HCT116 (cell line): Measurements from ENCODE around the gene TMEM169. TPM values are rescaled to one million over a fixed set of nuclear protein-coding genes. Genes with fewer than 3 reads are reported as not detected.

Experiments used
- ATAC-seq: fragments of 200-7000 bp; cut with Tn5 transposase; 2 replicates; pipeline ENCODE4 v1.9.1; 2020; ENCODE audit warnings: mild to moderate bottlenecking, moderate library complexity
- BruUV-seq: library from RNA; stranded (reverse); fragments of 400-500 nt; replicated peaks from 2 replicates; lab custom pipeline; 2021; lab: Mats Ljungman, UMichigan
- CTCF ChIA-PET: fragments of 300-600 bp; sonication (Branson Sonifier 250); formaldehyde crosslinking; loops from one replicate; lab custom pipeline; 2021; ENCODE audit warnings: antibody characterized with exemption; lab: Charles Lee
- POLR2A ChIA-PET: fragments of 300-600, 350-600 bp; sonication (Branson Sonifier 250); formaldehyde crosslinking; loops from one replicate; lab custom pipeline; 2021; ENCODE audit warnings: antibody characterized with exemption; lab: Charles Lee
- RAD21 ChIA-PET, 2 experiments: fragments of 300-600 bp; sonication (Branson Sonifier 250); formaldehyde crosslinking; loops; one replicate each; lab custom pipeline; 2023; ENCODE audit warnings: low total read pairs in 2 of 2; ENCODE audit not compliant: uncharacterized antibody in 2 of 2, unreplicated experiment in 2 of 2, low non-redundant PET in 1 of 2; lab: Charles Lee
- DNase-seq: peaks from one replicate; pipeline ENCODE4 v3.0.0-alpha.2; 2010; ENCODE audit warnings: low read depth, low spot score
- H2AFZ ChIP-seq: fragments of 200-600 bp; shearing (Covaris generic), sonication (generic); 2 replicates; pipeline ENCODE4 v1.6.1; 2017; ENCODE audit warnings: low read depth, mixed run types, mixed read lengths, antibody characterized with exemption, low read length; ENCODE audit not compliant: poor library complexity, severe bottlenecking
- H3K27ac ChIP-seq: 2 replicates; pipeline ENCODE4 v1.5.1; 2012; ENCODE audit warnings: low read depth, low read length
- H3K27me3 ChIP-seq: fragments of 200-600 bp; sonication (generic); 2 replicates; pipeline ENCODE4 v1.6.1; 2016; ENCODE audit warnings: mixed run types, low read length, mixed read lengths; ENCODE audit not compliant: insufficient read depth
- H3K36me3 ChIP-seq, 2 experiments: fragments of 200-500 bp in 1 of 2; fragments of 200-600 bp in 1 of 2; sonication (Bioruptor generic) in 1 of 2; sonication (generic) in 1 of 2; 2 replicates each; pipeline versions ENCODE4 v1.5.1 to v1.6.1; 2014 to 2016; ENCODE audit warnings: low read length in 2 of 2, inconsistent platforms in 1 of 2, mixed read lengths in 1 of 2, mixed run types in 1 of 2; ENCODE audit not compliant: insufficient read depth in 2 of 2, control insufficient read depth in 1 of 2
- H3K4me1 ChIP-seq, 2 experiments: fragments of 200-600 bp in 1 of 2; sonication (generic) in 1 of 2; 2 replicates each; pipeline versions ENCODE4 v1.5.1 to v1.6.1; 2012 to 2017; ENCODE audit warnings: low read length in 2 of 2, inconsistent platforms in 1 of 2, mild to moderate bottlenecking in 1 of 2, mixed read lengths in 1 of 2, mixed run types in 1 of 2, moderate library complexity in 1 of 2; ENCODE audit not compliant: insufficient read depth in 2 of 2, control insufficient read depth in 1 of 2
- H3K4me2 ChIP-seq: fragments of 200-600 bp; sonication (generic); 2 replicates; pipeline ENCODE4 v1.6.1; 2017; ENCODE audit warnings: mixed run types, low read length, mixed read lengths
- H3K4me3 ChIP-seq, 2 experiments: fragments of 200-600 bp in 1 of 2; sonication (generic) in 1 of 2; replicated peaks in 1 of 2; 2 replicates each; pipeline ENCODE4 v1.5.1; 2011 to 2016; ENCODE audit warnings: low read length in 2 of 2, control low read depth in 1 of 2, low read depth in 1 of 2, mild to moderate bottlenecking in 1 of 2, mixed read lengths in 1 of 2, mixed run types in 1 of 2
- H3K79me2 ChIP-seq: fragments of 200-600 bp; sonication (generic); 2 replicates; pipeline ENCODE4 v1.6.1; 2017; ENCODE audit warnings: mild to moderate bottlenecking, mixed run types, low read length, moderate library complexity, mixed read lengths; ENCODE audit not compliant: insufficient read depth
- H3K9ac ChIP-seq: fragments of 200-600 bp; sonication (generic); 2 replicates; pipeline ENCODE4 v1.6.1; 2016; ENCODE audit warnings: low read length, mixed read lengths
- H3K9me2 ChIP-seq: fragments of 200-600 bp; sonication (generic), shearing (Covaris generic); 2 replicates; pipeline ENCODE4 v1.6.1; 2017; ENCODE audit warnings: mixed run types, mild to moderate bottlenecking, moderate library complexity; ENCODE audit not compliant: insufficient read depth
- H3K9me3 ChIP-seq, 2 experiments: fragments of 200-500 bp in 1 of 2; fragments of 200-600 bp in 1 of 2; sonication (Bioruptor generic) in 1 of 2; sonication (generic) in 1 of 2; 2 replicates each; pipeline ENCODE4 v1.6.1; 2014 to 2017; ENCODE audit warnings: low read length in 2 of 2, mixed read lengths in 2 of 2, inconsistent platforms in 1 of 2, low read depth in 1 of 2, mild to moderate bottlenecking in 1 of 2, mixed run types in 1 of 2, moderate library complexity in 1 of 2; ENCODE audit not compliant: control insufficient read depth in 1 of 2, insufficient read depth in 1 of 2
- H4K20me1 ChIP-seq: fragments of 200-600 bp; sonication (generic), shearing (Covaris generic); 2 replicates; pipeline ENCODE4 v1.6.1; 2017; ENCODE audit warnings: mixed run types, mild to moderate bottlenecking, moderate library complexity; ENCODE audit not compliant: insufficient read depth
- CBX3 ChIP-seq: IDR thresholded peaks from 2 replicates; pipeline ENCODE4 v1.6.1; 2012; ENCODE audit warnings: low read depth
- CEBPB ChIP-seq: IDR thresholded peaks from 2 replicates; pipeline ENCODE4 v1.6.1; 2012; ENCODE audit warnings: low read depth
- CTCF ChIP-seq, 3 experiments: fragments of 200-600 bp in 1 of 3; sonication (generic) in 1 of 3; IDR thresholded peaks in 2 of 3; conservative IDR thresholded peaks in 1 of 3; 2 replicates each; pipeline ENCODE4 v1.5.1; 2012 to 2017; ENCODE audit warnings: low read depth in 2 of 3, low read length in 2 of 3, antibody characterized with exemption in 1 of 3, borderline replicate concordance in 1 of 3, control low read depth in 1 of 3, mild to moderate bottlenecking in 1 of 3, mixed read lengths in 1 of 3, mixed run types in 1 of 3, moderate library complexity in 1 of 3; ENCODE audit not compliant: insufficient read depth in 1 of 3
- EGR1 ChIP-seq: IDR thresholded peaks from 2 replicates; pipeline ENCODE4 v1.6.1; 2012; ENCODE audit warnings: low read depth
- ELF1 ChIP-seq: IDR thresholded peaks from 2 replicates; pipeline ENCODE4 v1.6.1; 2012; ENCODE audit warnings: low read depth, borderline replicate concordance
- EZH2 ChIP-seq: fragments of 200-600 bp; sonication (generic); IDR thresholded peaks from 2 replicates; pipeline ENCODE4 v1.6.1; 2017; ENCODE audit warnings: antibody characterized with exemption, mixed run types
- EZH2phosphoT487 ChIP-seq: fragments of 200-600 bp; IDR thresholded peaks from 2 replicates; pipeline ENCODE4 v1.6.1; 2018; ENCODE audit warnings: antibody characterized with exemption, borderline replicate concordance
- FOSL1 ChIP-seq: IDR thresholded peaks from 2 replicates; pipeline ENCODE4 v1.6.1; 2012; ENCODE audit warnings: low read depth
- JUND ChIP-seq: IDR thresholded peaks from 2 replicates; pipeline ENCODE4 v1.6.1; 2012
- MAX ChIP-seq: IDR thresholded peaks from 2 replicates; pipeline ENCODE4 v1.6.1; 2012
- POLR2A ChIP-seq: IDR thresholded peaks from 2 replicates; pipeline ENCODE4 v1.7.0; 2011; ENCODE audit warnings: borderline replicate concordance; ENCODE audit not compliant: insufficient read depth, insufficient read length; ENCODE audit errors: extremely low read depth
- POLR2AphosphoS5 ChIP-seq: IDR thresholded peaks from 2 replicates; pipeline ENCODE4 v1.6.1; 2011; ENCODE audit warnings: mild to moderate bottlenecking, low read depth, low read length, moderate library complexity
- RAD21 ChIP-seq: IDR thresholded peaks from 2 replicates; pipeline ENCODE4 v1.6.1; 2012; ENCODE audit warnings: low read depth, mild to moderate bottlenecking
- REST ChIP-seq: IDR thresholded peaks from 2 replicates; pipeline ENCODE4 v1.6.1; 2012; ENCODE audit warnings: low read depth
- SP1 ChIP-seq: IDR thresholded peaks from 2 replicates; pipeline ENCODE4 v1.6.1; 2012; ENCODE audit warnings: low read depth
- SRF ChIP-seq: IDR thresholded peaks from 2 replicates; pipeline ENCODE4 v1.6.1; 2012; ENCODE audit warnings: low read depth
- TCF7L2 ChIP-seq: IDR thresholded peaks from 2 replicates; pipeline ENCODE4 v1.7.0; 2011; ENCODE audit warnings: borderline replicate concordance, inconsistent platforms; ENCODE audit not compliant: insufficient read depth, insufficient read length; ENCODE audit errors: extremely low read depth
- YY1 ChIP-seq: IDR thresholded peaks from 2 replicates; pipeline ENCODE4 v1.6.1; 2011; ENCODE audit warnings: low read length, low read depth, moderate library complexity, mild to moderate bottlenecking; ENCODE audit not compliant: insufficient replicate concordance; ENCODE audit errors: extremely low read depth
- ZBTB33 ChIP-seq: IDR thresholded peaks from 2 replicates; pipeline ENCODE4 v1.6.1; 2011; ENCODE audit warnings: mild to moderate bottlenecking, low read length, moderate library complexity; ENCODE audit not compliant: insufficient replicate concordance; ENCODE audit errors: extremely low read depth
- ZNF274 ChIP-seq: fragments of 200-500 bp; sonication (Bioruptor generic); IDR thresholded peaks from 2 replicates; pipeline ENCODE4 v1.6.1; 2014; ENCODE audit warnings: mild to moderate bottlenecking, low read depth, low read length, inconsistent platforms
- intact Hi-C: fragments of 100-400 bp; cut with micrococcal nuclease; formaldehyde crosslinking; loops from 2 replicates; pipeline ENCODE4 v1.10.0; 2022
- total RNA-seq: library from RNA; stranded (reverse); gene quantifications from one replicate; pipeline ENCODE4 v1.2.1, GENCODE V29; 2021; ENCODE audit not compliant: unreplicated experiment

TMEM169 gene
- total RNA-seq, 1 experiment from 2014 or later: 0.42 TPM

- ATAC-seq: peak; percentile 47; the same call in 1 of the 2 replicates
- H3K4me2 ChIP-seq: peak overlapping the region; percentile 8; the same call in 1 of the 2 replicates
- POLR2A ChIA-PET: no interaction called here
Observed at GRCh38 chr2:216074794-216075193, 6.9 kb upstream of the TMEM169 start.

More at GRCh38 chr2:216074794-216075193, 6.9 kb upstream of the TMEM169 start:
- no peak overlapping the region for H3K4me3 ChIP-seq
- RAD21 ChIA-PET: no interaction called here
- H4K20me1 ChIP-seq: no peaks in the 10 kb centered on the region
- CTCF ChIA-PET: no interaction called here
- intact Hi-C loops: no loop called here
- H3K9me3 ChIP-seq: no peaks in the 10 kb centered on the region
- H3K79me2 ChIP-seq: no peaks in the 10 kb centered on the region
- H3K27me3 ChIP-seq: no peaks in the 10 kb centered on the region
- H3K9ac ChIP-seq: no peak overlapping the region
- H3K36me3 ChIP-seq: no peaks in the 10 kb centered on the region
- H3K27ac ChIP-seq: no peak overlapping the region
- DNase-seq: no peak
- no TSS peak for BruUV-seq
- peaks cover 0 to 5% of the 10 kb centered on the region in 2 experiments; a peak in 2 of 4 replicates for H3K4me1 ChIP-seq
- no peak overlapping the region for H2AFZ ChIP-seq
- TF ChIP-seq JUND (no peak), CBX3 (no peak), CTCF (IDR thresholded peaks at IDR 0.05 in 2 of 3, conservative IDR thresholded peaks at IDR 0.05 in 1 of 3; ENCODE audit: borderline replicate concordance in 1 of 3, insufficient read depth in 1 of 3, low read depth in 2 of 3, low read length in 2 of 3) (no peak), EZH2 (no peak), SP1 (no peak), TCF7L2 (no peak), RAD21 (no peak), ZBTB33 (no peak), REST (no peak), ZNF274 (no peak), MAX (no peak), EZH2phosphoT487 (no peak), YY1 (no peak), POLR2AphosphoS5 (no peak), CEBPB (no peak), FOSL1 (no peak), ELF1 (no peak), EGR1 (no peak), SRF (no peak), POLR2A (no peak)
- H3K9me2 ChIP-seq: no peaks in the 10 kb centered on the region
